Measurements from ENCODE around the gene AARSD1. TPM values are rescaled to one million over a fixed set of nuclear protein-coding genes. Genes with fewer than 3 reads are reported as not detected.
"Not testable (repeated sequence)": the region's sequence is repeated elsewhere in the genome, so short reads cannot be mapped to it uniquely, and the experiment has no call there.

The AARSD1 gene
- 27.5 TPM for total RNA-seq

DNA sequence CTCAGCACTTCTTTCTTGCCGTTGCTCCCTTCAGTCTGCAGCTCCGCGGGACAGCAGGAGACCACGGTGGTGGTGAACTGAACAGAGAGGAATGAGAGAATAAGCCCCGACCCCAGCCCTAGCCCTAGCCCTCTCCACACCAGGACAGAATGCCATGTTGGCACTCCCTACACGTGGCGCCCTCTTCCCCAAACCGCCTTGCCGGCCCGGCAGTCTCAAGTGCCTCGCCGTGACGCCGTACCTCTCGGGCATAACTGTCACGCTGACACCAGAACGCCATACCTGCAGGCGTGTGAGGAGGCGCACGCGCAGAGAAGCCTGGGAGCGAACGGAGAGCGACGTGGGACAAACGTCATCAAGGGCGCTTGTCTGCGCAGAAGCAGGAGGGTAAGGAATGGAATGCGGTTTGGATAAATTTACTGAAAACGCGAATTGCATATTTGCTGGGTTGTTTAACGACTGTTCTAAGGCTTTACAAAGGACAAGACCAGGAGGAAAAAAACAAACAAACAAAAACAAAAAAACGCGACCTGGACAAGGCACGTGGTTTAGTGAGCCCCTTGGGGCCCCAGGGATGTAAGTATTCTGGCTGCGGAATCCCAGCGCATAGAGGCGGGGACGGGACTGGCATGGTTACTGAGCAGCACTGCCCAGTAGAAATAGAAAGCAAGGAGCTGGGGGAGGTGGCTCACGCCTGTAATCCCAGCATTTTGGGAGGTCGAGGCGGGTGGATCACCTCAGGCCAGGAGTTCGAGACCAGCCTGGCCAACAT lies at the start of gene AARSD1:
TSS of gene AARSD1 (minus strand) at position 294 of the 772 bp plus-strand sequence. CDS start at position 280, 14 bp downstream.
- peak; percentile 93 for DNase-seq

DNA sequence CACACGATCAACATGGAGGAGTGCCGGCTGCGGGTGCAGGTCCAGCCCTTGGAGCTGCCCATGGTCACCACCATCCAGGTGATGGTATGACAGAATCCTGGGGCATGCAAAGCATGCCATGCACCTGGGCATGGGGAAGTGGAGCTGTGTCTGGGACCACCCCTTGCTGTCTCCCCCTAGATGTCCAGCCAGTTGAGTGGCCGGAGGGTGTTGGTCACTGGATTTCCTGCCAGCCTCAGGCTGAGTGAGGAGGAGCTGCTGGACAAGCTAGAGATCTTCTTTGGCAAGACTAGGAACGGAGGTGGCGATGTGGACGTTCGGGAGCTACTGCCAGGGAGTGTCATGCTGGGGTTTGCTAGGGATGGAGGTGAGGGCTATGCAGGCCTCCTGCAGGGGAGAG lies 49.0 kb upstream of the AARSD1 start:
- DNase-seq, result no peak

DNA sequence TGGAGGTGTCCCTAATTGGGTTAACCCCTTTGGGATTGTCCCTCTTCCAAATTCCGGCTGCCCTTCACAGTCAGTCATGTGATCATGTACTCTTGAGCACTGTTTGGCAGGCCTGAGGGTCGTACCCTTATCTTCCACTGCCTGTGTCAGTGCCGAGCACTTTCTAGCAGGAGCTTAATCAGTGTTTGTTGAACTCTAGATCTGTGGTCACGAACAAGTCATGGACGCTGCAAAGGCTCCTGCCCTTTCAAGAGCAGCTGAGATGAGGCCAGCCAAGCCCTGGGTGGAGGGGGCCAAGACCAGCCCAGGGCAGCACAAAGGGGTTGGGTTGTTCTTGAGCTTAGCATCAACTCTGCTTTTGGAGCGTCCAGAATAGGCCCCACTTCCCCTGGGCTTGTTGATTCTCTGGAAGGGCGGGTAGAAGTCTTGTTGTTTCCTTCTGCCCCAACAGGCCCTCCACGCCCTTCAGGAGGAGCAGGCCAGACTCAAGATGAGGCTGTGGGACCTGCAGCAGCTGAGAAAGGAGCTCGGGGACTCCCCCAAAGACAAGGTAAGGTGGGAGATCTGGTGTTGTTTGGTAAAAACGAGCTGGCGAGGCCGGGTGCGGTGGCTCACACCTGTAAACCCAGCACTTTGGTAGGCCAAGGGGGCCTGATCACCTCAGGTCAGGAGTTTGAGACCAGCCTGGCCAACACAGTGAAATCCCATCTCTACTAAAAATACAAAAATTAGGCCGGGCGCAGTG lies 47.6 kb upstream of the AARSD1 start:
- DNase-seq, result no peak

GRCh38 chr17:43010667-43011308 lies 46.5 kb upstream of the AARSD1 start:
- DNase-seq, result no peak

DNA sequence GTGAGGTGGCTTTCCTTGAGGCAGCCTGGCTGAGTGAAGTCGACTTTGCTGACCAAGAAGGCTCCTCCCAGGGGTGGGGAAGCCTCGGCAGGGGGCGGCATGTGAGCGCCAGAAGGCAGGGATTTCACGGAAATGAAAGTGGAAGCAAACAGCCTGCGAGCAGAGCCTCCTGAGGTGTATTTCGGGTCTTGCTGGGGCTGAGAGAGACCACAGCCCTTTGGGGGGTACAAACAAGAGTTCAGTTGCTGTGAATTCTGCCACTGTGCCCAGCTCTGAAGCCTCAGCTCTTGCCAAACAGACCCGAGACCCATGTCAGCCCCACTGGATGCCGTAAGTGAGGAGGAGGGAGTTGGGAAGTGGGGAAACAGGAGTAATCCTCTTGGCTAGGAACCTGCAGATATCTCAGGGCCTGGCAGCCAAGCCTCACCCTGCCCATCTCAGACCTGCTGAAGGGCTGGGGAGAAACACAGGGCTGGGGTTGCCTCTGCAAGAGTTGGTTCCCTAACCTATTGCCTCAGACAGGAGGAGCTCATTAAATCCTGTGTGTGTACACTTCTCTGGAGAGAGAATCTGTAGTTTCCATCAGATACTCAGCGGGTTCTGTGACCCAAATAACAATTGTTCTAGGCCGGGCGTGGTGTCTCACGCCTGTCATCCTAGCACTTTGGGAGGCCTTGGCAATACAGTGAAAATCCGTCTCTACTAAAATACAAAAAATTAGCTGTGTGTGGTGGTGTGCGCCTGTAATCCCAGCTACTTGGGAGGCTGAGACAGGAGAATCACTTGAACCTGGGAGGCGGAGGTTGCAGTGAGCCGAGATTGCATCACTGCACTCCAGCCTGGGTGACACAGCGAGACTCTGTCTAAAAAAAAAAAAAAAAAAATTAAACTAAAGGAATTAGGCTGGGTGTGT lies 42.6 kb upstream of the AARSD1 start, which contains the start of gene IFI35:
TSS of gene IFI35 (plus strand) at position 146 of the 913 bp plus-strand sequence. CDS start at position 310, 164 bp downstream.
- peak; percentile 74 for DNase-seq

DNA sequence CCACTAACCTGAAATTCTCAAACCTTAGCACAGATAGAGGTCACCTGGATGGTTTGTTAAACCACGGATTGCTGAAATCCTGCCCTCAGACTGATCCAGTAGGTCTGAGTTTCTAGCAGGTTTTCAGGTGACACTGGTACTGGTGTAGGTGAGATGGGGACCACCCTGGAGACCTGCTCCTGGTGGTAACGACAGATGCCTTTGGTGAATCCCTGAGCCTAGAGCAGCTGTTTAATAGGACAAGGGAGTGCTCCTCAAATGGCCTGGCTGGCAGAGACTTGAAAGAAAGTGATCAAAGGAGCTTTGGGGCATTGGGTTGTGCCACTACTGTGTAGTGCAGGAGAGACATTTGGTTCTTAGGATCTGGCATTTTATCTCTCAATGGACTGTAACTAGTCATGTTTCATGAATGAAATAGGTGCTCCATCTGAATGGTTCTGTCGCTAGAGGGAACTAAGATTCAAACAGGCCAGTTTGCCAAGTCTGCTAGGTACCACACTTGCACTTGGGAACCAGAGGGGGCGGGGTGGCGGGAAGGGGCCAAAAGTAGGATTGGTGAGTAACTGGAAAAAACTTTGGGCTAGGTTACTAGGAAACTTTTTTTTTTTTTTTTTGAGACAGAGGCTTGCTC lies 39.4 kb upstream of the AARSD1 start:
- DNase-seq, result no peak

GRCh38 chr17:43000894-43001293 lies 36.6 kb upstream of the AARSD1 start:
- not testable (repeated sequence) for DNase-seq

- DNase-seq, result no peak
Measured at GRCh38 chr17:42999003-42999525, 34.8 kb upstream of the AARSD1 start.

DNA sequence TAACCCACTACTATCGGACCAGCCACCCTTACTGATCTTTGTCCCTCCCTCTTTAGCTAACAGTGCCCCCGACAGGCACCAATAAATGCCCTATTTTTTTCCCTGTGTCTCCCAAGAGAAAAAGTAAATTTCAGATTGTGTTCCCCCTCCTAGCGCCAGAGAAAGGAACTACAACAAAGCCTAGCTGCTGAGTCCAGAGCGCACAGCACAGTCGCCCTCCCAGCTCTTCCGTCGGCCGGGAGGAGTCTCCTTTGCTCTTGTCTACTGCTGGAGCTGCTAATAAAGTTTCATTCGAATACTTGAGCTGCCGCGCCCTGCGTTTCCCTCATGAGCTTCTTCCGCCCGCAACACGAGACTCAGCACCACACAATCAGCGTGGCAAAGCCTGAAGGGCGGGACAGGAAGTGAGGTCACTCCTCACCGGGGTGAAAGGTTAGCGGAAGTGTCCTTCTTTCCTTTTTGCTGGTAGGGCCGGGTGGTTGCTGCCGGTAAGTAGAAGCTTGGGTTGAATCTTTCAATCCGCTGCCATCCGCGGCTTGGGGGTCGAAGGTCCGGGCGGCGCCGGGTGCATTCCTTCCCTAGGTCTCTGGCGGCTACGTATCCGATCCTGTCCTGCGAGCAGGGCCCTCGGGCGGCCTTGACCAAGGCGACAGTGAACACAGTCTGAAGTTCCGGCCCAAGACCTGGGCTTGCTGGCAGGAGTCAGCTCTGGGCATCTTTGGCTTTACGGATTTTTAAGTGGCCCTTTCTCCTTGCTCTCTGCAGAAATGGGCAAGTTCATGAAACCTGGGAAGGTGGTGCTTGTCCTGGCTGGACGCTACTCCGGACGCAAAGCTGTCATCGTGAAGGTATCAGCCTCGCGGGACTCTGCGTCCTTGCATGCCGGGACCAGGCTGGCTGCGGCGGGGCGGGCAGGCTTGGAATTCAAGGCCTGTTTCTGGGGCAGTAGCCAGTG lies 34.0 kb upstream of the AARSD1 start, which contains the start of gene RPL27:
TSS of gene RPL27 (plus strand) at position 436 of the 955 bp plus-strand sequence. CDS start at position 768, 332 bp downstream.
- peak; percentile 100 for DNase-seq

DNA sequence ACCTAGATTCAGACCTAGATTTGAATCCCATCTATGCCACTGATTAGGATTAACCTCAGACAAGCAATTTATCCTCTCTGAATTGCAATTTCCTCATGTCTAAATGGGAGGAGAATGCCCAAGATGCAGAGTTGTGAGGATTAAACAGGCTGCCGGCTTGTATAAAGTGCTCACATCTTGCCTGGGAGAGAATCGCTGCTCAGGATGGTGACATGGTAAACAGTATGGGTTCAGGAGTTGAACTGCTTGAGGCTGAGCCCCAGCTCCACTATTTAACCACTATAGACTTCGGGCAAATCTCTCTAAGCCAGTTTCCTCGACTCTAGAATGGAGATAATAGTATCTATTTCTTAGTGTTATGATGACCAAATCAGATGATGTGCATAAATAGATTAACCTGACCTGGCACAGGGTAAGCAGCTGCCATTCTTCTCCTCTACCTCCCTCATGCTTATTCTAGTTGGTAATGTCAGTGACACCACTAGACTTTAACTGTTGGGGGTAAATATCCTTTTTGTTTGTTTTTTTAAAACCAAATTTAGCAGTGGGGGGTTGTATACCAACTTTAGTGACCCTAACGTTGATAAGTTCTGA lies 33.2 kb upstream of the AARSD1 start:
- DNase-seq, result no peak

DNA sequence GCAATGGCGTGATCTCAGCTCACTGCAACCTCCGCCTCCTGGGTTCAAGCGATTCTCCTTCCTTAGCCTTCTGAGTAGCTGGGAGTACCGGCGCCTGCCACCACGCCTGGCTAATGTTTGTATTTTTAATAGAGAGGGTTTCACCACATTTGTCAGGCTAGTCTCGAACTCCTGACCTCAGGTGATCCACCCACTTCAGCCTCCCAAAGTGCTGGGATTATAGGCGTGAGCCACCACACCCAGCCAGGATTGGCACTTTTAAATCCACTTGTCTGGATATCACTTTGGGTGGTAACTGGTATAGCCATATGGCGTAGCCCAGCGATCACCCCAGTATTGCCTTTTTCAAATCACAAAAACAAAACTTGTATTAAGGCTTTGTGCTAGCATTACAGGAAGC lies 29.7 kb upstream of the AARSD1 start:
- DNase-seq, result not testable (repeated sequence)

GRCh38 chr17:42992872-42993271 lies 28.6 kb upstream of the AARSD1 start:
- no peak for DNase-seq

- no peak for DNase-seq
Measured at GRCh38 chr17:42991471-42991870, 27.2 kb upstream of the AARSD1 start.

GRCh38 chr17:42989726-42990652 lies 25.7 kb upstream of the AARSD1 start:
- DNase-seq, result no peak

GRCh38 chr17:42989141-42989540 lies 24.9 kb upstream of the AARSD1 start:
- DNase-seq, result no peak

- no peak for DNase-seq
Measured at GRCh38 chr17:42985225-42985624, 21.0 kb upstream of the AARSD1 start.

DNA sequence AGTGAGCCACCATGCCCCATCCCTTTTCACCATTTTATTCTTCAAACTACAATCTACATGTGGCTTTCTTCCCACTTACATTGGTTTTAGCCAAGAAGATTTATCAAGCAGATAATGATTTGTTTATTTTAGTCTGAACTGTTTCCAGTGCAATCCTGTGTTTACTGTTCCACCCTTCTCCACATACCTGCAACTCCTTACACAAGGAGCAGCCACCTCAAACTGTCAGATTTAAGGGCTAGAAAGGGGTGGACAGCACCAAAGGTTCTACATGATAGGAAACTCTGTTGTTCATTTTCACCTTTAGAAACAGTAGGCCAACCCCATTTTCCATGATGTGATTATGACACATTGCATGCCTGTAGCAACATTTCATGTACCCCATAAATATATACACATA lies 18.0 kb upstream of the AARSD1 start:
- no peak for DNase-seq

DNA sequence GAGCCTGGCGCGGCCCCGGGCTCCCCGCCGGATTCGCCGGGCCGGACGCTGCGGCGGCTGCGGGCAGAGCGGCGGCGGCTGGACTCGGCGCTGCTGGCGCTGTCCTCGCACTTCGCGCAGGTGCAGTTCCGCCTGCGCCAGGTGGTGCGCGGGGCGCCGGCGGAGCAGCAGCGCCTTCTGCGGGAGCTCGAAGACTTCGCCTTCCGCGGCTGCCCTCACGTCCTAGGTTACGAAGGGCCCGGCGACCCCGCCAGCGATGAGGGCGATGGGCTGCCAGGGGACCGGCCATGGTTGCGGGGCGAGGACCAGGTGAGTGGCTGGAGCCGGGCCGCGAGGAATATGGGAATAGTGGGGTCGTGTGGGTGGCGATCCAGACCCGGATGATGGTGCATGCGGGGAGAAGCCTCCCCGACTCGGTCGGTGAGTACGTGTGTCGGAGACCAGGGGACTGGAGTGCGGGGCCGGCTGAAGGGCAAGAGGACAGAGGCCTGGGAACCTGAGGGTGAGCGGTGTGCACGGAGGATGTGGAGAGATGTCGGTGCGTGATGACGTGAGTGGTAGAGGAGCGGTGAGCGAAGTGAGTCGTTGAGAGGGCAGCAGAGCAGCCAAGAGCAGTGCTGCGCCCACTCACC lies 16.6 kb upstream of the AARSD1 start:
- no peak for DNase-seq
